IMR-90 (cell line): ENCODE data around the gene ABHD16B. TPM values are rescaled to one million over a fixed set of nuclear protein-coding genes. Genes with fewer than 3 reads are reported as not detected.

ENCODE experiments used
- ATAC-seq: fragments of 200-7000 bp; cut with Tn5 transposase; 2 replicates; pipeline ENCODE4 v1.9.1; 2020; ENCODE audit warnings: low read depth, mild to moderate bottlenecking, moderate library complexity
- BruUV-seq: library from RNA; stranded (reverse); fragments of 400-500 nt; replicated peaks from 2 replicates; lab custom pipeline; 2021; lab: Mats Ljungman, UMichigan
- CTCF ChIA-PET: fragments of 300-600 bp; formaldehyde crosslinking; extraction: SDS; loops from one replicate; lab custom pipeline; 2021; ENCODE audit warnings: antibody characterized with exemption; lab: Yijun Ruan, JAX
- POLR2A ChIA-PET: fragments of 300-600 bp; sonication (Branson Sonifier 250); formaldehyde crosslinking; loops from one replicate; lab custom pipeline; 2022; ENCODE audit warnings: antibody characterized with exemption; ENCODE audit not compliant: unreplicated experiment; lab: Charles Lee
- DNase-seq: peaks from one replicate; pipeline ENCODE4 v3.0.0; 2013
- H2AFZ ChIP-seq: replicated peaks from 2 replicates; pipeline ENCODE3; 2013; ENCODE audit warnings: low read length, mild to moderate bottlenecking; ENCODE audit not compliant: poor library complexity
- H2AK5ac ChIP-seq: 2 replicates; pipeline ENCODE4 v1.6.1; 2013; ENCODE audit warnings: low read depth, low read length, inconsistent platforms
- H2AK9ac ChIP-seq: replicated peaks from 2 replicates; pipeline ENCODE3; 2013; ENCODE audit warnings: mild to moderate bottlenecking, low read depth, low read length, moderate library complexity; ENCODE audit not compliant: poor library complexity
- H2BK120ac ChIP-seq: 2 replicates; pipeline ENCODE4 v1.6.1; 2013; ENCODE audit warnings: low read depth, low read length, inconsistent platforms
- H2BK15ac ChIP-seq: 3 replicates; pipeline ENCODE4 v1.6.1; 2013; ENCODE audit warnings: low read depth, low read length, inconsistent platforms
- H2BK20ac ChIP-seq: 2 replicates; pipeline ENCODE4 v1.6.1; 2013; ENCODE audit warnings: low read depth, mild to moderate bottlenecking, inconsistent platforms, low read length, moderate library complexity
- H2BK5ac ChIP-seq: 2 replicates; pipeline ENCODE4 v1.6.1; 2013; ENCODE audit warnings: mild to moderate bottlenecking, low read depth, low read length, inconsistent platforms; ENCODE audit not compliant: poor library complexity, severe bottlenecking
- H3K14ac ChIP-seq: replicated peaks from 2 replicates; pipeline ENCODE4 v1.6.1; 2013; ENCODE audit warnings: low read depth, low read length, inconsistent platforms
- H3K18ac ChIP-seq: 2 replicates; pipeline ENCODE4 v1.6.1; 2013; ENCODE audit warnings: low read depth, low read length, control low read depth
- H3K23ac ChIP-seq: 2 replicates; pipeline ENCODE4 v1.6.1; 2013; ENCODE audit warnings: low read depth, low read length, inconsistent platforms
- H3K27ac ChIP-seq: 2 replicates; pipeline ENCODE4 v1.5.1; 2013; ENCODE audit warnings: mild to moderate bottlenecking, control low read depth, low read length; ENCODE audit not compliant: insufficient read depth
- H3K27me3 ChIP-seq: 2 replicates; pipeline ENCODE4 v1.6.1; 2013; ENCODE audit warnings: low read length; ENCODE audit not compliant: control insufficient read depth, insufficient read depth
- H3K36me3 ChIP-seq: 2 replicates; pipeline ENCODE4 v1.6.1; 2013; ENCODE audit warnings: low read length, mixed read lengths; ENCODE audit not compliant: control insufficient read depth, insufficient read depth
- H3K4ac ChIP-seq: 2 replicates; pipeline ENCODE4 v1.6.1; 2013; ENCODE audit warnings: low read depth, low read length, inconsistent platforms
- H3K4me1 ChIP-seq: 2 replicates; pipeline ENCODE4 v1.6.1; 2013; ENCODE audit warnings: low read length, mixed read lengths; ENCODE audit not compliant: control insufficient read depth, insufficient read depth
- H3K4me2 ChIP-seq: 2 replicates; pipeline ENCODE4 v1.6.1; 2013; ENCODE audit warnings: low read depth, mild to moderate bottlenecking, control low read depth, low read length, moderate library complexity
- H3K4me3 ChIP-seq: 2 replicates; pipeline ENCODE4 v1.5.1; 2013; ENCODE audit warnings: low read depth, mild to moderate bottlenecking, control low read depth, low read length, moderate library complexity; ENCODE audit not compliant: insufficient read depth
- H3K56ac ChIP-seq: 2 replicates; pipeline ENCODE4 v1.6.1; 2013; ENCODE audit warnings: low read length, inconsistent platforms; ENCODE audit not compliant: insufficient read depth; ENCODE audit errors: extremely low read depth
- H3K79me1 ChIP-seq, 2 experiments: 2 replicates each; pipeline ENCODE4 v1.6.1; 2013; ENCODE audit warnings: low read length in 2 of 2, inconsistent platforms in 1 of 2, low read depth in 1 of 2
- H3K9ac ChIP-seq: 2 replicates; pipeline ENCODE4 v1.6.1; 2013; ENCODE audit warnings: low read depth, low read length, control low read depth
- H3K9me1 ChIP-seq: 2 replicates; pipeline ENCODE4 v1.6.1; 2013; ENCODE audit warnings: low read length, inconsistent platforms; ENCODE audit not compliant: insufficient read depth
- H3K9me3 ChIP-seq: 2 replicates; pipeline ENCODE4 v1.6.1; 2013; ENCODE audit warnings: low read length; ENCODE audit not compliant: control insufficient read depth, insufficient read depth
- H4K20me1 ChIP-seq: 2 replicates; pipeline ENCODE4 v1.6.1; 2013; ENCODE audit warnings: low read length, inconsistent platforms; ENCODE audit not compliant: insufficient read depth
- H4K5ac ChIP-seq: 2 replicates; pipeline ENCODE4 v1.6.1; 2013; ENCODE audit warnings: mild to moderate bottlenecking, low read depth, low read length, control low read depth
- H4K8ac ChIP-seq, 2 experiments: 2 replicates each; pipeline ENCODE4 v1.6.1; 2013; ENCODE audit warnings: low read depth in 2 of 2, low read length in 2 of 2, control low read depth in 1 of 2, inconsistent platforms in 1 of 2
- H4K91ac ChIP-seq: 2 replicates; pipeline ENCODE4 v1.6.1; 2013; ENCODE audit warnings: low read depth, low read length, inconsistent platforms; ENCODE audit not compliant: insufficient read depth
- BHLHE40 ChIP-seq: fragments of 150-350 bp; IDR thresholded peaks from 2 replicates; pipeline ENCODE4 v1.6.1; 2016; ENCODE audit warnings: mild to moderate bottlenecking, low read depth, low read length
- CHD1 ChIP-seq: IDR thresholded peaks from 2 replicates; pipeline ENCODE4 v1.6.1; 2012; ENCODE audit warnings: low read depth, low read length, improper control_type of control experiment
- ELK1 ChIP-seq: fragments of 150-350 bp; IDR thresholded peaks from 2 replicates; pipeline ENCODE4 v1.6.1; 2016; ENCODE audit warnings: low read depth, mild to moderate bottlenecking, low read length, moderate library complexity, borderline replicate concordance
- FOS ChIP-seq: fragments of 150-350 bp; IDR thresholded peaks from 2 replicates; pipeline ENCODE4 v1.6.1; 2016; ENCODE audit warnings: low read depth, low read length
- MAFK ChIP-seq: IDR thresholded peaks from 2 replicates; pipeline ENCODE4 v1.6.1; 2012; ENCODE audit warnings: low read depth, low read length, improper control_type of control experiment
- MAZ ChIP-seq: IDR thresholded peaks from 2 replicates; pipeline ENCODE4 v1.6.1; 2012; ENCODE audit warnings: low read depth, mild to moderate bottlenecking, low read length, improper control_type of control experiment, moderate library complexity, borderline replicate concordance
- MXI1 ChIP-seq: IDR thresholded peaks from 2 replicates; pipeline ENCODE4 v1.6.1; 2012; ENCODE audit warnings: low read depth, mild to moderate bottlenecking, low read length, moderate library complexity, borderline replicate concordance
- NFE2L2 ChIP-seq: fragments of 150-350 bp; IDR thresholded peaks from 2 replicates; pipeline ENCODE4 v1.6.1; 2016; ENCODE audit warnings: low read depth, mild to moderate bottlenecking, low read length
- POLR2A ChIP-seq: IDR thresholded peaks from 2 replicates; pipeline ENCODE4 v1.6.1; 2012; ENCODE audit warnings: mild to moderate bottlenecking, low read depth, low read length
- RAD21 ChIP-seq: IDR thresholded peaks from 2 replicates; pipeline ENCODE4 v1.6.1; 2012; ENCODE audit warnings: low read length, improper control_type of control experiment
- RFX5 ChIP-seq: IDR thresholded peaks from 2 replicates; pipeline ENCODE4 v1.8.0; 2012; ENCODE audit warnings: low read depth, mild to moderate bottlenecking, low read length, moderate library complexity
- SMC3 ChIP-seq: fragments of 150-350 bp; IDR thresholded peaks from 2 replicates; pipeline ENCODE4 v1.6.1; 2016; ENCODE audit warnings: low read depth, mild to moderate bottlenecking, antibody characterized with exemption, low read length, moderate library complexity
- WGBS, 2 experiments: methylation state at CpG; one replicate each; pipeline versions ENCODE4 v1.1.5 to v1.1.7; 2013; ENCODE audit warnings: missing lambda C conversion rate in 2 of 2; ENCODE audit not compliant: insufficient read length in 1 of 2; ENCODE audit errors: extremely low coverage in 2 of 2; 5-methylcytosine and 5-hydroxymethylcytosine counted together
- dilution Hi-C: fragments of 300-500 bp; cut with HindIII; formaldehyde crosslinking; loops from one replicate; pipeline ENCODE4 v1.14.3; 2018; ENCODE audit warnings: low sequenced_read_pairs; ENCODE audit not compliant: unreplicated experiment
- in situ Hi-C: fragments of 300-500 bp; cut with MboI; formaldehyde crosslinking; loops from 3 replicates; pipeline ENCODE4 v1.14.3; 2019; ENCODE audit warnings: low sequenced_read_pairs, inconsistent platforms, mixed read lengths
- intact Hi-C: fragments of 100-400 bp; cut with micrococcal nuclease; formaldehyde crosslinking; loops from 2 replicates; pipeline ENCODE4 v1.10.0; 2022
- polyA plus RNA-seq, 3 experiments: library from polyadenylated mRNA; depleted of rRNA; stranded (reverse); fragments of >200 nt; gene quantifications; 2 replicates each; pipeline ENCODE4 v1.2.3, GENCODE V29; 2012; ENCODE audit warnings: low replicate concordance in 1 of 3
- total RNA-seq: library from RNA; depleted of rRNA; stranded (reverse); fragments of >200 nt; gene quantifications from 2 replicates; pipeline ENCODE4 v1.2.3, GENCODE V29; 2012
- TF ChIP-seq, protein P1 (sequence below): fragments of 150-350 bp; IDR thresholded peaks from 2 replicates; pipeline ENCODE4 v1.6.1; 2017; ENCODE audit warnings: mild to moderate bottlenecking, antibody characterized with exemption, low read length, low read depth
- TF ChIP-seq, protein P2 (sequence below): conservative IDR thresholded peaks from 2 replicates; pipeline ENCODE4 v1.5.1; 2012; ENCODE audit warnings: mild to moderate bottlenecking, low read depth, low read length, improper control_type of control experiment

ABHD16B gene
- total and polyA plus RNA-seq, 2 of the 4 experiments (the other 2 are of a cell fraction) = 0.05 TPM; not detected in 1

DNA sequence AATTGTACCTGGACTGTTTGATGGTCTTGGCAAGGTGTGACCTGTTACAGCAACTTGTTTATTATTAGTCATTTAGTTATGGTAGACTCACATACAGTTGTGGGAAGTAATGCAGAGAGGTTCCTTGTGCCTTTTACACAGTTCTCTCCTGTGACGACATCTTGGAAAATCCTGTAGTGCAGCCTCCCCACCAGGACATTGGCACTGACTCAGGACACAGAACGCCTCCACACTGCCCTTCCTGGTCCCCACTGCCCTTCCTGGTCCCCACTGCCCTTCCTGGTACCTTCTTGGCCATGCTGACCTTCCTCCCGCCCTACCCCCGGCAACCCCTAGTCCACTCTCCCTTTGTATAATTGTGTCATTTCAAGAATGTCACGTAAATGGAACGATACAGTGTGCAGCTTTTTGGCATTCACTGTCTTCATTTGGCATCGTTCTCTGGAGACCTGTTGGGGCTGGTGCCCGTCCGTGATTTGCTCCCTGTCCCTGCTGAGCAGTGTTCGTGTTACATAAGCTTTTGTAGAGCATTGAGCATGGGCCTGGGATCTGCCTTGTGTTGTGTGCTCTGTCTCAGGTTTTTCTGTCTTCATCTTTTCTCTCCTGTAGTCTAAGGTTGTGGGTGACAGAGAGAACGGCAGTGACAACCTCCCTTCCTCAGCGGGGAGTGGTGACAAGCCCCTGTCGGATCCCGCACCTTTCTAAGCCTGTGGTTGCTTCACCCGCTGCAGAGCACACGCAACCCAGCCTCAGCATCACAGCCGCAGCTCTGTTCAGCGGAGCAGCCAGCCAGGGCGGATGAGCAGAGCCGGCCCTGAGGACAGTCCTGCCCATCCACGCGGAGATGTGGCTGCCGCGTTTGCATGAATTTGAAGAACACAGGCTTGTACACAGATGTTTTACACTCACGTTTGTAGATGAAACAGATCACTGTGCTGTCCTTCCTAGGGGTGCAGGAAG lies 28.2 kb downstream of the ABHD16B start:
- 94% methylated on average over 16 of the region's 25 CpGs; no CpG with 5 or more reads in 1 of the 2 experiments for WGBS, 2 experiments
- no peak overlapping the region for H3K4me2 ChIP-seq
- no peaks in the 10 kb centered on the region for H3K27me3 ChIP-seq
- H3K9me1 ChIP-seq = peaks cover 13% of the 10 kb centered on the region
- H3K9me3 ChIP-seq = no peaks in the 10 kb centered on the region
- no peak overlapping the region for H4K91ac ChIP-seq
- in situ Hi-C loops (no loop called here), dilution Hi-C loops (no loop called here), intact Hi-C loops (no loop called here)
- H3K18ac ChIP-seq = no peak overlapping the region
- no peak overlapping the region for H3K14ac ChIP-seq
- ChIA-PET POLR2A (no interaction called here), CTCF (no interaction called here)
- peaks cover 67% of the 10 kb centered on the region for H4K20me1 ChIP-seq
- BruUV-seq = no TSS peak
- H2BK5ac ChIP-seq = peak overlapping the region; percentile 10
- no peak overlapping the region for H3K23ac ChIP-seq
- H4K8ac ChIP-seq = no peak overlapping the region
- H2BK15ac ChIP-seq = no peak overlapping the region
- no peak overlapping the region for H4K5ac ChIP-seq
- H3K4me3 ChIP-seq = no peak overlapping the region
- peaks cover 23 to 59% of the 10 kb centered on the region in 2 experiments for H3K79me1 ChIP-seq
- H3K56ac ChIP-seq = no peak overlapping the region
- H2AK9ac ChIP-seq = no peak overlapping the region
- H2AK5ac ChIP-seq = no peak overlapping the region
- no peak overlapping the region for H3K4ac ChIP-seq
- ATAC-seq (no peak), DNase-seq (peak; percentile 35)
- no peak overlapping the region for H2BK20ac ChIP-seq
- H3K9ac ChIP-seq = no peak overlapping the region; the same call in 1 of the 2 replicates
- peaks cover 67% of the 10 kb centered on the region for H3K36me3 ChIP-seq
- H3K27ac ChIP-seq = peak overlapping the region; percentile 7; the same call in 1 of the 2 replicates
- no peak overlapping the region for H2BK120ac ChIP-seq
- H3K4me1 ChIP-seq = peaks cover 13% of the 10 kb centered on the region
- no peak overlapping the region for H2AFZ ChIP-seq
- TF ChIP-seq NFE2L2 (no peak), ELK1 (no peak), BHLHE40 (no peak), FOS (no peak), RFX5 (no peak), MXI1 (no peak), MAFK (no peak), CHD1 (no peak), POLR2A (no peak), SMC3 (no peak), RAD21 (no peak), MAZ (no peak)
- TF ChIP-seq, protein P1, sequence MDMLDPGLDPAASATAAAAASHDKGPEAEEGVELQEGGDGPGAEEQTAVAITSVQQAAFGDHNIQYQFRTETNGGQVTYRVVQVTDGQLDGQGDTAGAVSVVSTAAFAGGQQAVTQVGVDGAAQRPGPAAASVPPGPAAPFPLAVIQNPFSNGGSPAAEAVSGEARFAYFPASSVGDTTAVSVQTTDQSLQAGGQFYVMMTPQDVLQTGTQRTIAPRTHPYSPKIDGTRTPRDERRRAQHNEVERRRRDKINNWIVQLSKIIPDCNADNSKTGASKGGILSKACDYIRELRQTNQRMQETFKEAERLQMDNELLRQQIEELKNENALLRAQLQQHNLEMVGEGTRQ = no peak
- TF ChIP-seq, protein P2, sequence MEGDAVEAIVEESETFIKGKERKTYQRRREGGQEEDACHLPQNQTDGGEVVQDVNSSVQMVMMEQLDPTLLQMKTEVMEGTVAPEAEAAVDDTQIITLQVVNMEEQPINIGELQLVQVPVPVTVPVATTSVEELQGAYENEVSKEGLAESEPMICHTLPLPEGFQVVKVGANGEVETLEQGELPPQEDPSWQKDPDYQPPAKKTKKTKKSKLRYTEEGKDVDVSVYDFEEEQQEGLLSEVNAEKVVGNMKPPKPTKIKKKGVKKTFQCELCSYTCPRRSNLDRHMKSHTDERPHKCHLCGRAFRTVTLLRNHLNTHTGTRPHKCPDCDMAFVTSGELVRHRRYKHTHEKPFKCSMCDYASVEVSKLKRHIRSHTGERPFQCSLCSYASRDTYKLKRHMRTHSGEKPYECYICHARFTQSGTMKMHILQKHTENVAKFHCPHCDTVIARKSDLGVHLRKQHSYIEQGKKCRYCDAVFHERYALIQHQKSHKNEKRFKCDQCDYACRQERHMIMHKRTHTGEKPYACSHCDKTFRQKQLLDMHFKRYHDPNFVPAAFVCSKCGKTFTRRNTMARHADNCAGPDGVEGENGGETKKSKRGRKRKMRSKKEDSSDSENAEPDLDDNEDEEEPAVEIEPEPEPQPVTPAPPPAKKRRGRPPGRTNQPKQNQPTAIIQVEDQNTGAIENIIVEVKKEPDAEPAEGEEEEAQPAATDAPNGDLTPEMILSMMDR = no peak
